ENCODE data around the gene SAMD15.
"Not testable (repeated sequence)": the region's sequence is repeated elsewhere in the genome, so short reads cannot be mapped to it uniquely, and the experiment has no call there.

Gene SAMD15

GRCh38 chr14:77376771-77377501 lies at the start of gene SAMD15, which contains the start of gene TMED8:
SAMD15 (plus strand) TSS chr14:77377379; CDS start chr14:77377419, 40 bp downstream.
TMED8 (minus strand) TSS chr14:77377094; CDS start chr14:77377053, 41 bp downstream.
- peak; percentile 76 for DNase-seq (ENCODE audit: low read depth)

GRCh38 chr14:77329872-77330271 lies 47.3 kb upstream of the SAMD15 start:
- DNase-seq (ENCODE audit: low read depth) = no peak

DNA sequence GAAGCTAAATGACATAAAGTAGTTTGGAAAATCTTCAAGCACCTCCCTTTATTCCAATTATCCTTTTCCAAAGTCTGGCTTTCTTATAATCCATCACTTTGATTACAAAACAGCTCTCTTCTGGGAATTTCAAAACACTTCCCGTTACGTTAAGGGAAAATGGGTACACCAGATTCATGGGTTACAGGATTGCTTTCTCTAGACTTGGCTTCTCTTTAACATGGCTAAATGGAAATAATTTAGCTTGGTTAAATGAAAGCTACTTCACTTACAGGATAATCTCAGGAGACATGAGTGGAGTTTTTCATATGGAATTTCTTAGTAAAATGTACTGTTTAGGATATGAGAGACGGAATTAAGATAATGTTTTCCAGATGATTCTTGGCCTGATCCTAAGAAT lies 41.6 kb upstream of the SAMD15 start:
- no peak for DNase-seq (ENCODE audit: low read depth)

- DNase-seq (ENCODE audit: low read depth) = not testable (repeated sequence)
These were observed 39.9 kb upstream of the SAMD15 start for GRCh38 chr14:77337255-77337654.

- DNase-seq (ENCODE audit: low read depth) = no peak
These were observed 39.3 kb upstream of the SAMD15 start for GRCh38 chr14:77337880-77338279.

DNA sequence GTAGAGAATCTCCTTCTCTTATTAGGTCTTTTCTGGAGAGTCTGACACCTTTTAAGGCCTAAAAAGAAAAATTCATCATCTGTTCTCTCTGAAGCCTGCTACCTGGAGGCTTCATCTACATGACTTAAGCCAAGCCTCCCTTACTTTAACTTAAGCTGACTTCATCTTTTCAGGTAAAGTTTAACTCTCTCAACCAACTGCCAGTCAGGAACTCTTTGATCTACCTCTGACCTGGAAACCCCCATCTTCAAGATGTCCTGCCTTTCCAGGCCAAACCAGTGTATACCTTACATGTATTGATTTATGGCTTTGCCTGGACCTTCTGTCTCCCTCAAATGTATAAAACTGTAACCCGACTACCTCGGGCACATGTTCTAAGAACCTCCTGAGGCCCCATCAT lies 38.9 kb upstream of the SAMD15 start:
- no peak for DNase-seq (ENCODE audit: low read depth)

GRCh38 chr14:77339407-77339806 lies 37.8 kb upstream of the SAMD15 start:
- no peak for DNase-seq (ENCODE audit: low read depth)

DNA sequence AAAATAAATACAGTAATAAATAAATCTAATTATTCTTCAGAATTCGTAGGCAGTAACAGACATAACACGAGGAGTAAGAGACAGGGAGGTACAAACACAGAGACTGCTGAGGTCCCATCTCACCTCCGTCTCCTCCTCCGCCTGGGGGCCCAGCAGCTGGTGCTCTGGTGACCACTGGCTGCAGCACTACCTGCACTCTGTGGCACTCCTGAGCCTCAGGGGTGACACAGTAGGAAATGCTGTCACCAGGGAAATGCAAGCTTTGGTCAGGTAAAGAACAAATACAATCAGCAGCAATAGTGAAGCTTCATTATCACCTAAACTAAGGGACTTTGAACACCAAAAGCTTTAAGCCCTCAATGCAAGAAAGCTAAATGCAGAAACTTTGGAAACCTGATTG lies 36.8 kb upstream of the SAMD15 start:
- DNase-seq (ENCODE audit: low read depth) = no peak

- no peak for DNase-seq (ENCODE audit: low read depth)
These were observed 34.3 kb upstream of the SAMD15 start for GRCh38 chr14:77342726-77343397.

DNA sequence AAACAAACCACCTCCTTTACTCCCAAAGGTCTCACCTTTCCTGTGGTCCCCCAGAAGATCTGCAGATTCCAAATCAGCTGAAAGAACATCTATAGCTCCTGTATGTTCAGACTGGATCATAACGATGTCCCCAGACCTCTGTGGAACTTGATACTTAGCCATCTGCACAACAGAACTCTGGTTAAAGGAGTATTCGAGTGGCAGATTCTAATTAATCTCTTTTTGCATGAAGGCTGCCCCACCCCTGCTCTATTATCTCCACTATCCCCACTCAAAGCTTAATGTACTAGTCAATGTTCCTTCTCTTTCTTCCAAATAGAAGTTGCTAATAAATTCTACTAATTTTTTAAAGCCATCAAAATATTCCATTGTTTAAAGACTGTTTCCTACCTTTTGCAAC lies 33.5 kb upstream of the SAMD15 start:
- no peak for DNase-seq (ENCODE audit: low read depth)

GRCh38 chr14:77344377-77344996 lies 32.7 kb upstream of the SAMD15 start:
- DNase-seq (ENCODE audit: low read depth) = no peak

- DNase-seq (ENCODE audit: low read depth) = no peak
These were observed 30.7 kb upstream of the SAMD15 start for GRCh38 chr14:77346495-77346894.

- no peak for DNase-seq (ENCODE audit: low read depth)
These were observed 29.4 kb upstream of the SAMD15 start for GRCh38 chr14:77347751-77348150.

DNA sequence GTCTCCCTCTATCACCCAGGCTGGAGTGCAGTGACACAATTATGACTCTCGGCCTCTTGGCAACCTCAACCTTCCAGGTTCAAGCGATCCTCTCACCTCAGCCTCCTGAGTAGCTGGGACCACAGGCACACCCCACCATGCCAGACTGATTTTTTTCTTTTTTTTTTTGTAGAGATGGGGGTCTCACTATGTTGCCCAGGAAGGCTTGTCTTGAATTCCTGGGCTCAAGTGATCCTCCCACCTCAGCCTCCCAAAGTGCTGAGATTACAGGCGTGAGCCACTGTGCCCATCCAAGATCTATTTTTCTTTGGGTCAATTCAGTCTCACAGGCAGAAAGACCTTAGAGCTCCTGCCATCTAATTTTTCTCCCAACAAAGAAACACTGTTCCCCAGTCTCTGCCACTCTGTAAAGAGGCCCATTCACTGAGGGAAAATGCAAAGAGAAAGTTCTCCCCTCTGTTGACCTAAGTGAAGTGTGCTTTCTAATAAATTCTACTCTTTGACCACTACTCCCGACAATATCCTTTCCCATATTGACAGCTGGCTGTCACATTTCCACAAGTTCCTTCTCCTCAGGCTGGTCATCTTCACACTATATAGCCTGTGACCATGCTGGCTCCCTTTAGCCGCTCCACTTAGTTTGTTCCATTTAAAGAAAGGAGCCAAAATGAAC lies 23.6 kb upstream of the SAMD15 start:
- no peak for DNase-seq (ENCODE audit: low read depth)

DNA sequence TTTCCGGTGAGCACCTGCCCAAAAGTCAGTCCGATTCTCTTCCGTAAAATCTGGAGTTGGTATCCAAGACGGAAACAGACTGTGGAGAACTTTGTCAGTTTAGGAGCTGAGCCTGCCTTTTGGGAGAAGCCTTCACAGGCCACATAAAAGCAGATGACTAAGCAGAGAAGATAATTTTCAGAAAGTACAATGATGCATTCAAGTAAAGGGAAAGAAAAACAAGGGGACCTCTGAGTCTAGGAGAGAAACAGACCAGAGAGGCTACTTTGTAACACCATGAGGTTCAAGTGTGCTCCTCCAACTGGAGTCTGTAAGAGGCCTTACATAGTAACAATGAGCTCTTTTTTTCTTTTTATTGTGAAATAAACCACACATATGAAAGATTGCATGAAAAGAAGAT lies 21.4 kb upstream of the SAMD15 start:
- no peak for DNase-seq (ENCODE audit: low read depth)

DNA sequence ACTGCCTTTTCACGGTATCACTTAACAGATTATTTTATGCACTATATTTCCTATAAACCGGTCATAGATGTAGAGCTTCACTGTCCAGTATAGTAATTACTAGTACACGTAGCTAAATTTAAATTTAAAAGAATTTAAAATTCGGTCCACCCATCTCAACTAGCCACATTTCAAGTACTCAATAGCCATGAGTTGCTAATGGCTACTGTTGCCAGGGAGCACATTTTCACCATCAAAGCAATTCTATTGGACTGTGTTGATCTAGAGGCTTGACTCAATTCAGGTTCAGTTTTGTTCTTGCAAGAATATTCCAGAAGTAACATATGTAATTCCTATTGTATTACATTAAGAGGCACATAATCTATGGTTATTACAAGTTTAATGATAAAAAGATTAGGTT lies 20.3 kb upstream of the SAMD15 start:
- DNase-seq (ENCODE audit: low read depth) = no peak

GRCh38 chr14:77359626-77360025 lies 17.6 kb upstream of the SAMD15 start:
- DNase-seq (ENCODE audit: low read depth) = no peak

- no peak for DNase-seq (ENCODE audit: low read depth)
These were observed 13.0 kb upstream of the SAMD15 start for GRCh38 chr14:77364146-77364545.

GRCh38 chr14:77369285-77369684 lies 7.9 kb upstream of the SAMD15 start:
- DNase-seq (ENCODE audit: low read depth) = no peak

DNA sequence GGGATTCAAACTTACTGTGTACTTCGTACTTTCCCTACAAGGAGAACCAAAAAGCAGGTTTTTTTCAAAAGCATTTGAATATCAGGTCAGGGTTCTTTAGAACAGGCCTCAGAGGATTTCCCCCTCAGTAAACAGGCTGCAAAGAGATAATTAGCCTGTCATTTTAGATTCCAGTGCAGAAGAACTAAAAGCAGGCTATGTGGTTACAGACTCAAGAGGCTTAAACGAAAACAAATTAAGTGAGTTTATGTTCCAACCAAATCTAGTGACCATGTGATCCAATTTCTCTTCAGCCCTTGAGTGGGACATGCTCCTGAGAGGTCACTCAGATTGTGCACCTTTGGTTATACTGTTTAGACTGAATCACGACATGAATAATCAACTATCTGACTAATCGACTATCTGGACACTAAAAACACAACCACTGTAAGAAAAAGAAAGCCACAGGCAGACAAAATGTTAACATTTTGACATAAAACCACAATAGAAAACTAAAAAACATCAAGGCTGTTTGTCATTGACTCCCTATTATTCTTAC lies 4.8 kb upstream of the SAMD15 start:
- DNase-seq (ENCODE audit: low read depth) = no peak

- no peak for DNase-seq (ENCODE audit: low read depth)
These were observed 1.8 kb upstream of the SAMD15 start for GRCh38 chr14:77375164-77375950.

Data from stimulated activated CD8-positive, alpha-beta memory T cell treated with anti-CD3 and anti-CD28 coated beads, Interleukin-12 subunit alpha, Interleukin-12 subunit beta, amount 100 ng/mL, for 4 hours (primary cell).